SKM-1 (cell line): ENCODE data around the gene ATP6V1E1.

Experiments used
- DNase-seq: peaks from one replicate; lab custom pipeline; 2025; ENCODE audit not compliant: unreplicated experiment; lab: John Stamatoyannopoulos, UW

The ATP6V1E1 gene

DNA sequence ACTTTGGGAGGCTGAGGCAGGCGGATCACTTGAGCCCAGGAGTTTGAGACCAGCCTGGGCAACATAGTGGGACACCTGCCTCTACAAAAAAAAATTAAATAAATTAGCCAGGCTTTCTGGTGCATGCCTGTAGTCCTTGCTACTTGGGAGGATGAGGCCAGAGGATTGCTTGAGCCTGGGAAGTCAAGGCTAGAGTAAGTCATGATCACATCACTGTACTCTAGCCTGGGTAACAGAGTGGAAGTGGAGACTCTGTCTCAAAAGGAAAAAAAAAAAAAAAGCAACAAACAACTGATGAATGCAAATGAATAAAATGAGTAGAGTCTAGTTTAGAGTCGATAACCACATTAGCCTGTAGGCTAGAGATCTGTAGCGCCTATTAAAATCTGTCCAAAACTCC, 6.1 kb upstream of the ATP6V1E1 start:
- no peak for DNase-seq

- no peak for DNase-seq
These were observed 5.4 kb upstream of the ATP6V1E1 start for GRCh38 chr22:17633998-17634323.

GRCh38 chr22:17633217-17633997, 4.9 kb upstream of the ATP6V1E1 start:
- no peak for DNase-seq

DNA sequence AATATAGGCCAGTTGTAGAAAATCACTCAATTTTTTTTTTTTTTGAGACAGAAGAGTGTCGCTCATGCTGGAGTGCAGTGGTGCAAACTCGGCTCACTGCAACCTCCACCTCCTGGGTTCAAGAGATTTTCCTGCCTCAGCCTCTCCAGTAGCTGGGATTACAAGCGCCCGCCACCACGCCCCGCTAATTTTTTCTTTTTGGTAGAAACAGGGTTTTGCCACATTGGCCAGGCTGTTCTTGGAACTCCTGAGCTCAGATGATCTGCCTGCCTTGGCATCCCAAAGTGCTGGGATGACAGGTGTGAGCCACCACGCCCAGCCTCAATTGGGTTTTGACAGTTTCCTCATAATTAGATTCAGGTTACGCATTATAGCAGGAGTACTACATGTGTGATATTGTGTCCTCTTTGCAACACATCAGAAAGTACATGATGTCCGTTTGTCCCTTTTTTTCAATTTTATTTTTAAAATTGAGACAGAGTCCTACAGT, 2.6 kb upstream of the ATP6V1E1 start:
- DNase-seq, result no peak

DNA sequence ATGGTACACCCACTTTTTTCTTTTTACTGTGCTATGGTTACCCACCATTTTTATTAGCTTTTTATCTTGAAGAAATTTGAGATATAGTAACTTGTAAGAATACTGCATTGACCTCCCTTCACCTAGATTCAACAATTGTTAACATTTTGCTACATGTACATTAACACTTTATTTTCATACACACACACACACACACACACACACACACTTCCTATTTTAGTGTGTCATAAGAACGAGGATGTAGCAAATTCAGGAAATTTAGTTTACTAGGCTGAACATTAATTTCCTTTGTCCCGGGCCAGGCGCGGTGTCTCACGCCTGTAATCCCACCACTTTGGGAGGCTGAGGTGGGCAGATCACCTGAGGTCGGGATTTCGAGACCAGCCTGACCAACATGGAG, 1.1 kb upstream of the ATP6V1E1 start:
- no peak for DNase-seq

DNA sequence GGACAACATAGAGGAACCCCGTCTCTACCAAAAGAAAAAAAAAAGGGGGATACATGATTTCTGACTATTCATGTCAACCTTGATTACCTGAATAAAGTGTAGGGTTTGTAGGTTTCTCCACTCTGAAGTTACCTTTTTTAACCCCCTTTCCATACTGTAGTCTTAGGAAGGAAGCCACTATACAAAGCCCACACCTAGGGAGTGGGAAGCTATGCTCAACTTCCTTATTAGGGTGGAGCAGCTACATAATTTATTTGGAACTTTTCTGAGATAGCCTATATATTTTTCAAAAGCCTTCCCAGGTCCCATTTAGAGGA, 582 bp upstream of the ATP6V1E1 start:
- no peak for DNase-seq

DNA sequence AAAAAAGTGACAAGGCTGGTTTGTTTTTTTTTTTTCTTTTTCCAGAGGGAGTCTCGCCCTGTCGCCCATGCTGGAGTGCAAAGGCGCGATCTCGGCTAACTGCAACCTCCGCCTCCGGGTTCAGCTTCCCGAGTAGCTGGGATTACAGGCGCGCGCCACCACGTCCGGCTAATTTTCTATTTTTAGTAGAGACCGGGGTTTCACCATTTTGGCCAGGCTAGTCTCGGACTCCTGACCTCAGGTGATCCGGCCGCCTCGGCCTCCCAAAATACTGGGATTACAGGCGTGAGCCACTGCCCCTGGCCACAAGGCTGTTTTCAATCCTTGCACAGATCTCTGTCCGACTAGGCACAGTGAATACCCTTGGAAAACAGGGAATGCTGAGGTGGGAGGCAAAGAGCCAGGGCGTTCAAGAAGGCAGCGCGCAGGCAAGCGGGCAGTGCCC, 566 bp downstream of the ATP6V1E1 start:
- no peak for DNase-seq

DNA sequence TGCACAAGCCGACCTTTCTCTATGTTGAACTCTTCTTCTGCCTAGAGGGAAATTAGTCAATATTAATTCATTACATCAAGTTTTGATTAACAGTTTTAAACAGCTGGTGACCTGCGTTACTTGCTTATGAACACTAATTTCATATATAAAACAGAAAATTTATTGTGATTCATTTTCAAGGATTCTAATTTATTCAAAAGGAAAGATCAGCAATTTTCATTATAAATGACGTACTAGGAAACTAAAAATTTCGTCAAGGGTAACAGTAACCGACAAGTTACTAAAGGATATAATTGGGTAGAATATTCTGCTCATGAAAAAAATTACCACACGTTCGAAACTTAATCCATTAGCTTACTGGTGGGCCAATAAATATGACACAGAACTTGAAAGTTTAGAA, 15.3 kb downstream of the ATP6V1E1 start:
- DNase-seq, result no peak

- DNase-seq, result no peak
These were observed 16.5 kb downstream of the ATP6V1E1 start for GRCh38 chr22:17612057-17612456.

GRCh38 chr22:17607891-17608521, 20.5 kb downstream of the ATP6V1E1 start:
- DNase-seq, result no peak

- no peak for DNase-seq
These were observed 22.1 kb downstream of the ATP6V1E1 start for GRCh38 chr22:17606496-17606895.

- no peak for DNase-seq
These were observed 24.9 kb downstream of the ATP6V1E1 start for GRCh38 chr22:17603668-17604067.

- no peak for DNase-seq
These were observed 27.5 kb downstream of the ATP6V1E1 start for GRCh38 chr22:17601031-17601430.

DNA sequence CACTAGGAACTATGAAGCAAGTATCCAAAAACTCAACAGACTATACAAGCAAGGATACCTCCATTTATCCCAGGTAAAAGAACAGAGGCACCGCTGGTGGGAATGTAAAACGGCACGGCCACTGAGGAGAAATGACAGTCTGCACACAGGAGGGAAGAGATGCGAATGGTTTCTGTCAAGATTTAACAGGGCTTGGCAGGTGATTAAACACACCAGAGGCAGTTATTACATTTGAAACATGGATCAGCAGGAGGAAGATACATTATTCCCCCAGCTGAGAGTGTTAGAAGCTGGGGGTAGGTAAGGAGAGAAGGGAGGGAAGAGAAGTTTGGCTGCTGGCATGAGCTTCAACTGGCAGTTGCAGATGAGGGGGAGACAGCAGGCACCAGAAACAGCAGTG, 30.2 kb downstream of the ATP6V1E1 start:
- no peak for DNase-seq

- no peak for DNase-seq
These were observed 31.3 kb downstream of the ATP6V1E1 start for GRCh38 chr22:17597217-17597616.

DNA sequence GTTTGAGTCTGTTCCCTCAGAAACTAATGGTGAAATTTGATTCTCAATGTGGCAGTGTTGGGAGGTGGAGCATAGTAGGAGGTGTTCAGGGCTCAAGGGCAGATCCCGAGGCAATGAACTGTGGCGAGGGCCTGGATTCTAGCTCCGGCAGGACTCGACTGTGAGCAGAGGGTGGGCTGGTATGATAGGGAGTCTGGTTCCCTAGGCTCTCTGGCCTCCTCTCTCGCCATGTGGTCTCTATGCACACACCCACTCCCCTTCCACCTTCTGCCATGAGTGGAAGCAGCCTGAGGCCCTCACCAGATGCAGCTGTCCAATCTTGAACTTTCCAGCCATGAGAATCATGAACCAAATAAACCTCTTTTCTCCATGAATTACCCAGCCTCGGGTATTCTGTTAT, 32.3 kb downstream of the ATP6V1E1 start:
- no peak for DNase-seq

DNA sequence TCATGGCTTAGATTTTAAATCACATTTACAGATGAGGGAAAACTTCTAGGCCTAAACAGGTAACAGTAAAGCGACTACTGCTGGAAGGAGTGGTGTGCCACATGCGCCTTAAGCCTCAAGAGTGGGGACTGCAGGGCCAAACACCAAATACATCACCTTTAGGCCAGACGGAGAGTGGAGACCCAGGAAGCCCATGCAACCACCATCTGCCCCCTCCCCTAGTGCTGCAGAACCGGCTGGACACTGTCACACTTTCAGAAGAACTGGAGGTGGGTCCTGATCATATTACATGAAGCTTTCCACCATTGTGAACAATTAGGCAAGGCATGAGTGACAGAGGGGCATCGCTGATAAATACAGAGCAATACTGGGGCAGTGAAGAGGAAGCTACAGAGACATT, 36.3 kb downstream of the ATP6V1E1 start:
- no peak for DNase-seq

- DNase-seq, result no peak
These were observed 38.0 kb downstream of the ATP6V1E1 start for GRCh38 chr22:17590586-17590985.

GRCh38 chr22:17589810-17590375, 38.7 kb downstream of the ATP6V1E1 start:
- no peak for DNase-seq

- no peak for DNase-seq
These were observed 39.9 kb downstream of the ATP6V1E1 start for GRCh38 chr22:17588606-17589005.

DNA sequence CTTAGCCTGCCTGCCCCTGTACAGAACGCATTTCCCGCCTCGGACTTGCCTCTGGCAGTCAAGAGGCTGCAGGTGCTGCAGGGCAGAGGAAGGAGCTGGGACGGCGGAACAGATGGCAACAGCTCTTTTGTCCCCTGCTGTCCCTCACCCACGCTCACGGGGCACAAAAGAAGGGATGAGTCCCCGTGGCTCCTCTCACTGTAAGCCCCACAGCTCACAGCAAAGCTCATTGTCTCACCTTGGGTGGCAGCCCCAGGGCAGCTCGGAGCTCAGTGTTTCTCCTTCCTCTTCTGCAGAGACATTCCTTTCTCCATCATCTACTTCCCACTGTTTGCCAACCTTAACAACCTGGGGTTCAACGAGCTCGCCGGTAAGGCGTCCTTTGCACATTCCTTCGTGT, 40.9 kb downstream of the ATP6V1E1 start:
- DNase-seq, result no peak

DNA sequence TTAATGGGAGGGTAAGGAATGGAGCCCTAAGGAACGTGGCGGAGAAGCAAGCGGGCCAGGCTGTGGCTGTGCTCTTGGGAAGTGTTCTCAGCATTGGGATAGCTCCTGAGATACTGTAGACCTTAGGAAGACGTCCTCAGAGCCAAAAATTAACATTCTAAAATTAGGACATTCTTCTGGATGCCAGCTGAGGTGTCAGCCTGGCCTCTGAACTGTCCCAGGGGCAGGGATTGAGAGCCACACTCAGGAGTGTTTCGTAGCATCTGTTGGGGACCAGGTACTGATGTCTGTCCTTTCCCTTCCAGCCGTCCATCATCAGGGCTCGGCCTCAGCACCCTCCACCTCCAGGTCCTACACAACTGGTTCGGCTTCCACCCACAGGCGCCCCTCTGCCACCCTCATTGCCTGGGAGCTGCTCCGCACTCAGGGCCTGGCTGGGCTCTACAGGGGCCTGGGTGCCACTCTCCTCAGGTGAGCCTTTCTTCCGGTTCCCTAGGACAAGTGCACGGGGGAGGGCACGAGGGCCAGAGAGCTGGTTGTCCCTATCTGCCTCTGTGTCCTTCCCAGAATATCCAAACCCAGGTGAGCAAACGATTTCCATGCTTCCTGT, 41.6 kb downstream of the ATP6V1E1 start:
- no peak for DNase-seq
